ENCODE results near the gene MARCHF2.
"Not testable (repeated sequence)": the region's sequence is repeated elsewhere in the genome, so short reads cannot be mapped to it uniquely, and the experiment has no call there.

- TF ChIP-seq CTCF, POLR2A (IDR thresholded peaks at IDR 0.05): not testable (repeated sequence)
These were observed 37.3 kb upstream of the MARCHF2 start for GRCh38 chr19:8375766-8376165.

Measured in lower leg skin (tissue), 3 donors.